ENCODE measurements around the gene PLEKHG4. TPM values are rescaled to one million over a fixed set of nuclear protein-coding genes. Genes with fewer than 3 reads are reported as not detected.
A peak's percentile ranks its signal among the peaks of the same experiment; 100 is the strongest.

PLEKHG4 gene
- total RNA-seq, 5 donors from 2014 or later (not counting 1 experiment from before 2014, with no cell fraction given) = 19.4 to 27.5 (median 24.9) TPM

GRCh38 chr16:67240506-67240905 lies 38.8 kb upstream of the PLEKHG4 start:
- ChIA-PET POLR2A (no interaction called here), CTCF (no interaction called here)
- Mint-ChIP-seq H3K4me1 (peaks cover 17 to 44% (median 32%) of the 10 kb centered on the region in 3 donors), H3K27me3 (no peaks in the 10 kb centered on the region), H3K9me3 (no peaks in the 10 kb centered on the region), H3K36me3 (peaks cover 23% of the 10 kb centered on the region), H3K4me3 (no peak overlapping the region), H3K27ac (peak overlapping the region; percentile 5 to 11)
- Histone ChIP-seq H3K9me3 (no peaks in the 10 kb centered on the region), H3K4me1 (ENCODE audit: control insufficient read depth in 1 of 2, extremely low read depth in 1 of 2, insufficient read depth in 2 of 2, low read length in 2 of 2) (peaks cover 4 to 43% of the 10 kb centered on the region in 2 experiments), H3K27me3 (replicated peaks in 1 of 2; ENCODE audit: control insufficient read depth in 2 of 2, extremely low read depth in 1 of 2, insufficient read depth in 2 of 2, low read length in 1 of 2) (no peaks in the 10 kb centered on the region), H3K4me3 (ENCODE audit: control insufficient read depth in 1 of 2, extremely low read depth in 1 of 2, low read length in 1 of 2) (no peak overlapping the region), H3K27ac (ENCODE audit: low read length) (no peak overlapping the region), H3K36me3 (ENCODE audit: control insufficient read depth in 2 of 2, extremely low read depth in 1 of 2, insufficient read depth in 1 of 2, low read length in 1 of 2) (peaks cover 26 to 32% of the 10 kb centered on the region in 2 donors)
- WGBS (ENCODE audit: insufficient coverage) = 100% methylated on average over 1 of the region's 4 CpGs
- ATAC-seq (replicated peaks in 1 of 4) (no peak), DNase-seq (no peak)

GRCh38 chr16:67241008-67241900 lies 38.1 kb upstream of the PLEKHG4 start:
- ChIA-PET CTCF (no interaction called here), POLR2A (no interaction called here)
- no CpG with 5 or more reads among the region's 10 CpGs for WGBS (ENCODE audit: insufficient coverage)
- Histone ChIP-seq H3K36me3 (ENCODE audit: control insufficient read depth in 2 of 2, extremely low read depth in 1 of 2, insufficient read depth in 1 of 2, low read length in 1 of 2) (peaks cover 22 to 25% of the 10 kb centered on the region in 2 donors), H3K9me3 (no peaks in the 10 kb centered on the region), H3K4me1 (ENCODE audit: control insufficient read depth in 1 of 2, extremely low read depth in 1 of 2, insufficient read depth in 2 of 2, low read length in 2 of 2) (peaks cover 8 to 44% of the 10 kb centered on the region in 2 experiments), H3K27me3 (replicated peaks in 1 of 2; ENCODE audit: control insufficient read depth in 2 of 2, extremely low read depth in 1 of 2, insufficient read depth in 2 of 2, low read length in 1 of 2) (no peaks in the 10 kb centered on the region), H3K4me3 (ENCODE audit: control insufficient read depth in 1 of 2, extremely low read depth in 1 of 2, low read length in 1 of 2) (no peak overlapping the region), H3K27ac (ENCODE audit: low read length) (no peak overlapping the region)
- no peak overlapping the region for H3K4me3 Mint-ChIP-seq
- H3K27me3 Mint-ChIP-seq = no peaks in the 10 kb centered on the region
- H3K4me1 Mint-ChIP-seq = peaks cover 17 to 41% (median 32%) of the 10 kb centered on the region in 3 donors
- H3K36me3 Mint-ChIP-seq = peaks cover 19% of the 10 kb centered on the region
- DNase-seq (no peak), ATAC-seq (replicated peaks in 1 of 4) (no peak)
- H3K9me3 Mint-ChIP-seq = no peaks in the 10 kb centered on the region
- H3K27ac Mint-ChIP-seq = peak overlapping the region; percentile 23 to 76

GRCh38 chr16:67242138-67242730 lies 37.1 kb upstream of the PLEKHG4 start:
- ChIA-PET POLR2A (no interaction called here), CTCF (no interaction called here)
- peaks cover 10 to 45% of the 10 kb centered on the region in 2 experiments for H3K4me1 ChIP-seq (ENCODE audit: control insufficient read depth in 1 of 2, extremely low read depth in 1 of 2, insufficient read depth in 2 of 2, low read length in 2 of 2)
- 89% methylated on average over 3 of the region's 4 CpGs for WGBS (ENCODE audit: insufficient coverage)
- H3K36me3 Mint-ChIP-seq = peaks cover 14% of the 10 kb centered on the region
- ATAC-seq (replicated peaks in 1 of 4) (no peak), DNase-seq (no peak)
- H3K9me3 Mint-ChIP-seq = no peaks in the 10 kb centered on the region
- no peak overlapping the region for H3K27ac ChIP-seq (ENCODE audit: low read length)
- H3K27ac Mint-ChIP-seq = peak overlapping the region; percentile 58 to 80
- H3K27me3 Mint-ChIP-seq = no peaks in the 10 kb centered on the region
- H3K4me3 ChIP-seq (ENCODE audit: control insufficient read depth in 1 of 2, extremely low read depth in 1 of 2, low read length in 1 of 2) = no peak overlapping the region
- H3K4me3 Mint-ChIP-seq = no peak overlapping the region
- H3K4me1 Mint-ChIP-seq = peaks cover 17 to 40% (median 30%) of the 10 kb centered on the region in 3 donors
- H3K9me3 ChIP-seq = no peaks in the 10 kb centered on the region
- peaks cover 17 to 19% of the 10 kb centered on the region in 2 donors for H3K36me3 ChIP-seq (ENCODE audit: control insufficient read depth in 2 of 2, extremely low read depth in 1 of 2, insufficient read depth in 1 of 2, low read length in 1 of 2)
- no peaks in the 10 kb centered on the region for H3K27me3 ChIP-seq (replicated peaks in 1 of 2; ENCODE audit: control insufficient read depth in 2 of 2, extremely low read depth in 1 of 2, insufficient read depth in 2 of 2, low read length in 1 of 2)

GRCh38 chr16:67243481-67243880 lies 35.9 kb upstream of the PLEKHG4 start:
- Mint-ChIP-seq H3K27ac (peak overlapping the region; percentile 92 to 98), H3K9me3 (no peaks in the 10 kb centered on the region), H3K4me1 (peaks cover 29 to 46% (median 39%) of the 10 kb centered on the region in 3 donors), H3K4me3 (no peak overlapping the region), H3K27me3 (peaks cover 0 to 1% of the 10 kb centered on the region in 2 donors), H3K36me3 (peaks cover 3% of the 10 kb centered on the region)
- POLR2A ChIA-PET = interaction anchor here in 1 of 2 donors (0.6 kb wide), 1 partner anchor 414 kb away, joined by 3 read pairs; no protein-coding TSS in a partner anchor
- Histone ChIP-seq H3K4me3 (ENCODE audit: control insufficient read depth in 1 of 2, extremely low read depth in 1 of 2, low read length in 1 of 2) (no peak overlapping the region), H3K4me1 (ENCODE audit: control insufficient read depth in 1 of 2, extremely low read depth in 1 of 2, insufficient read depth in 2 of 2, low read length in 2 of 2) (peaks cover 19 to 51% of the 10 kb centered on the region in 2 experiments), H3K27ac (ENCODE audit: low read length) (peak overlapping the region; percentile 88), H3K9me3 (no peaks in the 10 kb centered on the region), H3K36me3 (ENCODE audit: control insufficient read depth in 2 of 2, extremely low read depth in 1 of 2, insufficient read depth in 1 of 2, low read length in 1 of 2) (peaks cover 8 to 11% of the 10 kb centered on the region in 2 donors), H3K27me3 (replicated peaks in 1 of 2; ENCODE audit: control insufficient read depth in 2 of 2, extremely low read depth in 1 of 2, insufficient read depth in 2 of 2, low read length in 1 of 2) (no peaks in the 10 kb centered on the region)
- no peak for DNase-seq
- 93% methylated on average over 2 of the region's 4 CpGs for WGBS (ENCODE audit: insufficient coverage)
- ATAC-seq (replicated peaks in 1 of 4) = no peak
- CTCF ChIA-PET = no interaction called here

- H3K4me1 Mint-ChIP-seq = peaks cover 36 to 52% (median 44%) of the 10 kb centered on the region in 3 donors
- ATAC-seq (replicated peaks in 1 of 4) (peak; percentile 66 to 71 (median 68)), DNase-seq (peak; percentile 34 to 86 (median 61))
- ChIA-PET CTCF (interaction anchor here (0.6 to 1.4 kb wide), 7 partner anchors 18 to 522 kb away, joined by 3 to 8 read pairs (median 3); partner anchors contain the start of genes ATP6V0D1 (in 1 of the 2) and TMEM208 (in 1 of the 2)), POLR2A (interaction anchor here (0.6 kb wide), 3 partner anchors 10 to 130 kb away, joined by 4 to 8 read pairs (median 5); no protein-coding TSS in a partner anchor)
- WGBS (ENCODE audit: insufficient coverage) = 50% methylated on average over 1 of the region's 5 CpGs
- peaks cover 24 to 61% of the 10 kb centered on the region in 2 experiments for H3K4me1 ChIP-seq (ENCODE audit: control insufficient read depth in 1 of 2, extremely low read depth in 1 of 2, insufficient read depth in 2 of 2, low read length in 2 of 2)
- H3K27me3 ChIP-seq (replicated peaks in 1 of 2; ENCODE audit: control insufficient read depth in 2 of 2, extremely low read depth in 1 of 2, insufficient read depth in 2 of 2, low read length in 1 of 2) = peaks cover 2 to 7% of the 10 kb centered on the region in 2 experiments
- peak overlapping the region; percentile 65 to 93 (median 76) for H3K4me3 Mint-ChIP-seq
- H3K36me3 Mint-ChIP-seq = no peaks in the 10 kb centered on the region
- no peaks in the 10 kb centered on the region for H3K9me3 ChIP-seq
- H3K9me3 Mint-ChIP-seq = no peaks in the 10 kb centered on the region
- peak overlapping the region; percentile 88 for H3K27ac ChIP-seq (ENCODE audit: low read length)
- H3K4me3 ChIP-seq (ENCODE audit: control insufficient read depth in 1 of 2, extremely low read depth in 1 of 2, low read length in 1 of 2) = peak overlapping the region in 1 of 2 donors; percentile 6
- peak overlapping the region; percentile 92 to 98 for H3K27ac Mint-ChIP-seq
- H3K36me3 ChIP-seq (ENCODE audit: control insufficient read depth in 2 of 2, extremely low read depth in 1 of 2, insufficient read depth in 1 of 2, low read length in 1 of 2) = peaks cover 0 to 3% of the 10 kb centered on the region in 2 donors
- H3K27me3 Mint-ChIP-seq = peaks cover 0 to 1% of the 10 kb centered on the region in 2 donors
These were observed 34.7 kb upstream of the PLEKHG4 start for GRCh38 chr16:67244387-67245185.

Data from T-cell (primary cell).